Prostate gland (tissue), 2 donors: Measurements from ENCODE around the gene PAPPA.

ENCODE experiments used
- POLR2A ChIP-seq: fragments of 450-650 bp; IDR thresholded peaks from one replicate; pipeline ENCODE4 v1.6.1; 2016; ENCODE audit warnings: antibody characterized with exemption, mild to moderate bottlenecking
- POLR2AphosphoS5 ChIP-seq: sonication (generic); formaldehyde crosslinking; IDR thresholded peaks from one replicate; pipeline ENCODE4 v1.6.1; 2017; ENCODE audit warnings: antibody characterized with exemption
- TF ChIP-seq, protein P1 (sequence below), 4 experiments: fragments of 200-600 bp in 2 of 4; fragments of 450-650 bp in 2 of 4; sonication (generic) in 2 of 4; IDR thresholded peaks; 1 replicate in 3 of 4; 2 replicates in 1 of 4; pipeline ENCODE4 v1.5.1; 2016 to 2019; ENCODE audit warnings: antibody characterized with exemption in 4 of 4, mild to moderate bottlenecking in 2 of 4, moderate library complexity in 2 of 4

DNA sequence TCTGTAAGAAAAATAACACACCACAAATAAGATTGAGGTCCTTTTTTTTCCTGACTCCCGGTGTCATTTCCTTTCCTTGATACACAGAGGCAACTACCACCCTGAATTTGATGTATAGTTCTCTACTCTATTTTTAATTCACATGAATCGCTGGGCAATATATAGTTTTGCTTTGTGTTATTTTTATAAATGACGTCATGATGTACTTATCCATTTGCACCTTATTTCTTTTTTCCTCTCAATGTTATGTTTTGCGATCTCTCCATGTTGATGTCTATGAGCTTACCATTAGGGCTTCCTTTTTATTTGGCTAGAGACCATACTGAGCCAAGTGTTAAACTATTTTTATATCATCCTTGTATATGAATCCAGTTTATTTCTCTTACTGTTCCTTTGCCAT is 175.9 kb downstream of the PAPPA start:
- TF ChIP-seq POLR2A (no peak), POLR2AphosphoS5 (no peak)
- TF ChIP-seq, protein P1, sequence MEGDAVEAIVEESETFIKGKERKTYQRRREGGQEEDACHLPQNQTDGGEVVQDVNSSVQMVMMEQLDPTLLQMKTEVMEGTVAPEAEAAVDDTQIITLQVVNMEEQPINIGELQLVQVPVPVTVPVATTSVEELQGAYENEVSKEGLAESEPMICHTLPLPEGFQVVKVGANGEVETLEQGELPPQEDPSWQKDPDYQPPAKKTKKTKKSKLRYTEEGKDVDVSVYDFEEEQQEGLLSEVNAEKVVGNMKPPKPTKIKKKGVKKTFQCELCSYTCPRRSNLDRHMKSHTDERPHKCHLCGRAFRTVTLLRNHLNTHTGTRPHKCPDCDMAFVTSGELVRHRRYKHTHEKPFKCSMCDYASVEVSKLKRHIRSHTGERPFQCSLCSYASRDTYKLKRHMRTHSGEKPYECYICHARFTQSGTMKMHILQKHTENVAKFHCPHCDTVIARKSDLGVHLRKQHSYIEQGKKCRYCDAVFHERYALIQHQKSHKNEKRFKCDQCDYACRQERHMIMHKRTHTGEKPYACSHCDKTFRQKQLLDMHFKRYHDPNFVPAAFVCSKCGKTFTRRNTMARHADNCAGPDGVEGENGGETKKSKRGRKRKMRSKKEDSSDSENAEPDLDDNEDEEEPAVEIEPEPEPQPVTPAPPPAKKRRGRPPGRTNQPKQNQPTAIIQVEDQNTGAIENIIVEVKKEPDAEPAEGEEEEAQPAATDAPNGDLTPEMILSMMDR (IDR thresholded peaks at IDR 0.05), result no peak
